ENCODE results near the gene NPL.

Gene NPL

DNA sequence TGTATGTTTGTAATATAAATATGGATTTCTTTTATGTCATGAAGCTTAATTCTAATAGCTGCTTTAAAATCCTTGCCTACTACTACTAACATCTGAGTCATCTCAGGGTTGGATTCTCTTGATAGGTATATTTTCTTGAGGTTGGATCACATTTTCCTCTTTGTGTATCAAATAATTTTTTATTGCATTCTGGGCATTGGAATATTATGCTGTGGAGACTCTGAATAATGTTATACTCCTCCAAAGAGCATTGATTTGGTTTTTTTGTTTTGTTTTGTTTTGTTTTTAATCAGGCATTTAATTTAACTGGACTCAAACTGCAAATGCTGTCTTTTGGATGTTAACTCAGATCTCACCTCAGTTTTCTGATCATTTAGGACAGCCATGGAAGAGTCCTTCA, 57.5 kb downstream of the NPL start:
- TF ChIP-seq, protein P1, sequence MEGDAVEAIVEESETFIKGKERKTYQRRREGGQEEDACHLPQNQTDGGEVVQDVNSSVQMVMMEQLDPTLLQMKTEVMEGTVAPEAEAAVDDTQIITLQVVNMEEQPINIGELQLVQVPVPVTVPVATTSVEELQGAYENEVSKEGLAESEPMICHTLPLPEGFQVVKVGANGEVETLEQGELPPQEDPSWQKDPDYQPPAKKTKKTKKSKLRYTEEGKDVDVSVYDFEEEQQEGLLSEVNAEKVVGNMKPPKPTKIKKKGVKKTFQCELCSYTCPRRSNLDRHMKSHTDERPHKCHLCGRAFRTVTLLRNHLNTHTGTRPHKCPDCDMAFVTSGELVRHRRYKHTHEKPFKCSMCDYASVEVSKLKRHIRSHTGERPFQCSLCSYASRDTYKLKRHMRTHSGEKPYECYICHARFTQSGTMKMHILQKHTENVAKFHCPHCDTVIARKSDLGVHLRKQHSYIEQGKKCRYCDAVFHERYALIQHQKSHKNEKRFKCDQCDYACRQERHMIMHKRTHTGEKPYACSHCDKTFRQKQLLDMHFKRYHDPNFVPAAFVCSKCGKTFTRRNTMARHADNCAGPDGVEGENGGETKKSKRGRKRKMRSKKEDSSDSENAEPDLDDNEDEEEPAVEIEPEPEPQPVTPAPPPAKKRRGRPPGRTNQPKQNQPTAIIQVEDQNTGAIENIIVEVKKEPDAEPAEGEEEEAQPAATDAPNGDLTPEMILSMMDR (IDR thresholded peaks at IDR 0.05; ENCODE audit: insufficient read depth, low read depth, low read length, missing control alignments), result no peak
- no peak overlapping the region for H3K4me3 ChIP-seq (ENCODE audit: low read length)
- DNase-seq (ENCODE audit: low read depth), result no peak

DNA sequence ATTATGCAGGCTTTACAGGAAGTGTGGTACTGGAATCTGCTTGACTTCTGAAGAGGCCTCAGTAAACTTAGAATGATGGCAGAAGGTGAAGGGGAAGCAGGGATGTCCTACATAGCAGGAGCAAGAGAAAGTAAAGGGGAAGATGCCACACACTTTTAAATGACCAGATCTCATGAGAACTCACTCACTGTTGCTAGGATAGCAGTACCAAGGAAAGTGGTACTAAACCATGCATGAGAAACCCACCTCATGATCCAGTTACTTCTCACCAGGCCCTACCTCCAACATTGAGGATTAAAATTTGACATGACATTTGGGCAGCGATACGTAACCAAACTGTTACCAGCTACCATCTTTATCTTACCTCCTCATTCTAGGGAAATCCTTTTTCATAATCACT, 59.2 kb downstream of the NPL start:
- no peak overlapping the region for H3K4me3 ChIP-seq (ENCODE audit: low read length)
- TF ChIP-seq, protein P1 (IDR thresholded peaks at IDR 0.05; ENCODE audit: insufficient read depth, low read depth, low read length, missing control alignments), result no peak
- DNase-seq (ENCODE audit: low read depth), result no peak

DNA sequence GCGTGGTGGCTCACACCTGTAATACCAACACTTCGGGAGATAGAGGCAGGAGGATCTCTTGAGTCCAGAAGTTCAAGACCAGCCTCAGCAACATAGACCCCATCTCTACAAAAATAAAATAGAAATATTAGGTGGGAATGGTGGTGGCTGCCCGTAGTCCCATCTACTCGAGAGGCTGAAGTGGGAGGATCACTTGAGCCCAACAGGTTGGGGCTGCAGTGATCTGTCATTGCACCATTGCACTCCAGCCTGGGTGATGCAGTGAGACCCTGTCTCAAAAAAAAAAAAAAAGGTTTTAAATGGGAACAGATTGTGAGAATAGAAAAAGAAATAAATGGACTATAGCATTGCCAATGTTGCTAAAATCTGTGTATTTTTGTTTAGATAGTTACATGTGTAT, 60.7 kb downstream of the NPL start:
- TF ChIP-seq, protein P1 (IDR thresholded peaks at IDR 0.05; ENCODE audit: insufficient read depth, low read depth, low read length, missing control alignments), result no peak
- no peak overlapping the region for H3K4me3 ChIP-seq (ENCODE audit: low read length)
- DNase-seq (ENCODE audit: low read depth), result no peak

DNA sequence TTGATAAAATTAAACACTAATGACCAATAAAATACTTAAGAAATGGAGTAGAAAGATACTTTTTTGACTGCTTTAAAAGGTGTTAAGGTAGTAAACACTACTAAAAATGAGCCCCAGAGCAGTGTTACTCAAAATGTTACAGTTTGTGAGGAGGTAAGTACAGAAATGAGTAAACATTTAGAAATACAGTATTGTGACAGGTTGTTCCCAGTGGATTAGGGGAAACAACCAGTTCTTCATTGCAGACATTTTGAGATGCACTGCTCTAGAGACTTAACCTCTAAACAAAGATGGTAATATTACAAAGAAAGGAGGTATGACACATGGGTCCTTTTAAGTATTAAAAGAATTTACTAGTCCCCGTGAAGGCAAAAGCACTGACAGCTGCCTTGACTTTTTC, 62.3 kb downstream of the NPL start:
- TF ChIP-seq, protein P1 (IDR thresholded peaks at IDR 0.05; ENCODE audit: insufficient read depth, low read depth, low read length, missing control alignments), result no peak
- H3K4me3 ChIP-seq (ENCODE audit: low read length), result no peak overlapping the region
- no peak for DNase-seq (ENCODE audit: low read depth)

DNA sequence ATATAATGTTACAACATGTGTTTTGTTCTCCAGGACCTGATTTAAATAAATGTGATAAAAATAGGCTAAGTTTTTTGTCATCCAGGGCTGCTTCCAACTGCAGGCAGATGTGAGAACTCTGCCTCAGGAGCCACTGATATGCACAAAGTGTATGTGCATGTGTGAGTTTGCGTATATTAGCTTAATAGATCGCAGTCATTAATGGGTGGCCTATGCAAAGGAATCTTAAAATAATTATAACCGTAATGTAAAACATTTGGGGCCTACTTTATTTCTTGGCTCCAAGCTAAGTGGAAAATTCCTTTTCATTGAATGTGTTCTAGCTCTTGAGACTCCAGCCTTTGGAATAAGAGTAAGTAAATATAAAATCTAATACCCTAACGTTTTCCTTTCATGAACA, 66.3 kb downstream of the NPL start:
- no peak overlapping the region for H3K4me3 ChIP-seq (ENCODE audit: low read length)
- TF ChIP-seq, protein P1 (IDR thresholded peaks at IDR 0.05; ENCODE audit: insufficient read depth, low read depth, low read length, missing control alignments), result no peak

DNA sequence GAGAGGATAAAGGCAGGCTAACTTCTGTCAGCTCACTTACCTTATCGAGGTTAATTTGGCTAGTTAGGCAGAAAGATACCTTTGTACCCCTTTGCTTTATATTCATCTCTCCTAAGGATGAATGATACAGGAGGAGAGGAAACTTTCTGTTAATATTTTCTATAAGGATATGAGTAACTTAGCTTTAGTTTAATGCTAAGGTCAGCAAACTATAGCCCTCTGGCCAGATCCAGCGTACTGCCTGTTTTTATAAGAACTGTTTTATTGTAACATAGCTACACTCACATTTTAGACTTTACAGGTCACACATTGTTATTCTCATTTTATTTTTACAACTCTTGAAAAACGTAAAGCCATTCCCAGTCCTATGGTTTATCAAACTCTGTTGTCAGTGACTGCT, 67.6 kb downstream of the NPL start:
- TF ChIP-seq, protein P1 (IDR thresholded peaks at IDR 0.05; ENCODE audit: insufficient read depth, low read depth, low read length, missing control alignments), result no peak
- no peak overlapping the region for H3K4me3 ChIP-seq (ENCODE audit: low read length)
- no peak for DNase-seq (ENCODE audit: low read depth)

More for the DNA sequence above, 66.3 kb downstream of the NPL start:
- DNase-seq (ENCODE audit: low read depth), result no peak

DNA sequence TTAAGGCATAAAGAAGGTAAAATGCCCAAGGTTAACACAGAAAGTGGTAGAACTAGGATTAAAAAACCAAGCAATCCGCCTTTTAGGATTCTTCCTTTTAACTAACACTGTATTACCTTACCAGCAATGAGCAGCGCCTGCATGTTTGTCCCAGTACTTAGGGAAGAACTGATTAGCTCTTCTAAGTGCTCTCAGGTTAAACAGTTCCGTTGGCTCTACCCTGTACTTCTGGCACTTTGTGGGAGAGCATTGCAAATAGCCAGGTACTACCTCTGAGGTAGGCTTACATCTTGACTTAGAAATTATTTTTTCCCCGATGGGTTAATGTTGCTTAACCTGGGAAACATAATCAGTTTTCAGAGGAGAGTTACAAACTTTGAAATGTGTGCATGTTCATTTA, 71.1 kb downstream of the NPL start:
- no peak for DNase-seq (ENCODE audit: low read depth)
- TF ChIP-seq, protein P1 (IDR thresholded peaks at IDR 0.05; ENCODE audit: insufficient read depth, low read depth, low read length, missing control alignments), result no peak
- H3K4me3 ChIP-seq (ENCODE audit: low read length), result no peak overlapping the region

Measured in epithelial cell of esophagus (primary cell).